ENCODE results near the gene KLF4. TPM values are rescaled to one million over a fixed set of nuclear protein-coding genes. Genes with fewer than 3 reads are reported as not detected.
A peak's percentile ranks its signal among the peaks of the same experiment; 100 is the strongest.

KLF4 gene
- total and polyA plus RNA-seq, 2 of the 13 experiments (the other 11 are each of a cell fraction or from before 2014, with no cell fraction given): 0.20 to 0.37 TPM

DNA sequence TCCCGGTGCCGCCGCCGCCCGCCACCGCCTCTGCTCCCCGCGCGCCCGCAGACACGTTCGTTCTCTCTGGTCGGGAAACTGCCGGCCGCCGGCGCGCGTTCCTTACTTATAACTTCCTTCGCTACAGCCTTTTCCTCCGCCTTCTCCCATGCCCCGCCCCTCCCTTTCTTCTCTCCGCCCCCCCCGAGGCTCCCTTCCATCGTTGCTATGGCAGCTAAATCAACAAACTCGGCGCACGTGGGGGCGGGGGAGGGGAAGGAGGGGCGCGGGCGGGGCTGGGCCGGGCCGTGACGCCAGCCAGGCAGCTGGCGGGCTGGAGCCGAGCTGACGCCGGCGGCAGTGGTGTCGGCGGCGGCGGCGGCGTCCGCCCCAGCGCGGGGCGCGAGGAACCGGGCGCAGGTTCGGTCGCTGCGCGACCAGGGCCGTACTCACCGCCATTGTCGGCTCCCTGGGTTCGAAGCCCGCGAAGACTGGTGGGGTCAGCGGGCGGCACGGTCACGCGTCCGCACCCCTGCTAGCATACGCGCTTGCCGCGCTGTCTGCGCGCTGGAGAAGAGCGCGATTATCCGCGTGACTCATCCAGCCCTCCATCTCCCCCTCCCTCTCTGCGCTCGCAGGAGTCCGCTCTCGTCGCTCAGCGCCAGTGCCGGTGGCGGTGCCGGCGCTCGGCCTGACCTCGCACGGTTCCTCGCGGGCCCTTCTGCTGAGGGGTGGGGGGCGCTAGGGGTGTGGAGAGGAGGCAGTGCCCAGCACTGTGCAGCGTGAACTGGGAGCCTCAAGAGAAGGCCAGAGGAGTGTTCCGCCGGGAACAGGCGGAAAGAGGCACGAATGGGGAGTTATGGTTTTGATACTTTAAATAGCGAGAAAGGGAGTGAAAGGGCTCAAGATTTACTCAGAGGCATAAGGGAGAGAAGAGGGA is at the start of gene KLF4 (continued):
- peak; percentile 69; the same call in 1 of the 2 replicates for TF ChIP-seq RFX3 (CRISPR knock-in tag; IDR thresholded peaks at IDR 0.05)
- TF ChIP-seq XBP1 (CRISPR knock-in tag; IDR thresholded peaks at IDR 0.05): no peak
- TF ChIP-seq ZNF703 (CRISPR knock-in tag; IDR thresholded peaks at IDR 0.05; ENCODE audit: borderline replicate concordance): no peak
- no peak for TF ChIP-seq ZNF615 (CRISPR knock-in tag; IDR thresholded peaks at IDR 0.05; ENCODE audit: borderline replicate concordance)
- TF ChIP-seq TMF1 (CRISPR knock-in tag; IDR thresholded peaks at IDR 0.05; ENCODE audit: low read depth): peak; percentile 39; the same call in 1 of the 2 replicates
- TF ChIP-seq GATAD2A (CRISPR knock-in tag; IDR thresholded peaks at IDR 0.05): no peak
- TF ChIP-seq, protein P1, sequence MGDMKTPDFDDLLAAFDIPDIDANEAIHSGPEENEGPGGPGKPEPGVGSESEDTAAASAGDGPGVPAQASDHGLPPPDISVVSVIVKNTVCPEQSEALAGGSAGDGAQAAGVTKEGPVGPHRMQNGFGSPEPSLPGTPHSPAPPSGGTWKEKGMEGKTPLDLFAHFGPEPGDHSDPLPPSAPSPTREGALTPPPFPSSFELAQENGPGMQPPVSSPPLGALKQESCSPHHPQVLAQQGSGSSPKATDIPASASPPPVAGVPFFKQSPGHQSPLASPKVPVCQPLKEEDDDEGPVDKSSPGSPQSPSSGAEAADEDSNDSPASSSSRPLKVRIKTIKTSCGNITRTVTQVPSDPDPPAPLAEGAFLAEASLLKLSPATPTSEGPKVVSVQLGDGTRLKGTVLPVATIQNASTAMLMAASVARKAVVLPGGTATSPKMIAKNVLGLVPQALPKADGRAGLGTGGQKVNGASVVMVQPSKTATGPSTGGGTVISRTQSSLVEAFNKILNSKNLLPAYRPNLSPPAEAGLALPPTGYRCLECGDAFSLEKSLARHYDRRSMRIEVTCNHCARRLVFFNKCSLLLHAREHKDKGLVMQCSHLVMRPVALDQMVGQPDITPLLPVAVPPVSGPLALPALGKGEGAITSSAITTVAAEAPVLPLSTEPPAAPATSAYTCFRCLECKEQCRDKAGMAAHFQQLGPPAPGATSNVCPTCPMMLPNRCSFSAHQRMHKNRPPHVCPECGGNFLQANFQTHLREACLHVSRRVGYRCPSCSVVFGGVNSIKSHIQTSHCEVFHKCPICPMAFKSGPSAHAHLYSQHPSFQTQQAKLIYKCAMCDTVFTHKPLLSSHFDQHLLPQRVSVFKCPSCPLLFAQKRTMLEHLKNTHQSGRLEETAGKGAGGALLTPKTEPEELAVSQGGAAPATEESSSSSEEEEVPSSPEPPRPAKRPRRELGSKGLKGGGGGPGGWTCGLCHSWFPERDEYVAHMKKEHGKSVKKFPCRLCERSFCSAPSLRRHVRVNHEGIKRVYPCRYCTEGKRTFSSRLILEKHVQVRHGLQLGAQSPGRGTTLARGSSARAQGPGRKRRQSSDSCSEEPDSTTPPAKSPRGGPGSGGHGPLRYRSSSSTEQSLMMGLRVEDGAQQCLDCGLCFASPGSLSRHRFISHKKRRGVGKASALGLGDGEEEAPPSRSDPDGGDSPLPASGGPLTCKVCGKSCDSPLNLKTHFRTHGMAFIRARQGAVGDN (CRISPR knock-in tag; IDR thresholded peaks at IDR 0.05): peak; percentile 52; the same call in 1 of the 2 replicates
- no peak for TF ChIP-seq RCOR2 (CRISPR knock-in tag; IDR thresholded peaks at IDR 0.05)
- 0 out of 2 replicates have a peak, but pooled peaks have one; percentile 24 for TF ChIP-seq ZFY (CRISPR knock-in tag; IDR thresholded peaks at IDR 0.05)
- TF ChIP-seq, protein P2, sequence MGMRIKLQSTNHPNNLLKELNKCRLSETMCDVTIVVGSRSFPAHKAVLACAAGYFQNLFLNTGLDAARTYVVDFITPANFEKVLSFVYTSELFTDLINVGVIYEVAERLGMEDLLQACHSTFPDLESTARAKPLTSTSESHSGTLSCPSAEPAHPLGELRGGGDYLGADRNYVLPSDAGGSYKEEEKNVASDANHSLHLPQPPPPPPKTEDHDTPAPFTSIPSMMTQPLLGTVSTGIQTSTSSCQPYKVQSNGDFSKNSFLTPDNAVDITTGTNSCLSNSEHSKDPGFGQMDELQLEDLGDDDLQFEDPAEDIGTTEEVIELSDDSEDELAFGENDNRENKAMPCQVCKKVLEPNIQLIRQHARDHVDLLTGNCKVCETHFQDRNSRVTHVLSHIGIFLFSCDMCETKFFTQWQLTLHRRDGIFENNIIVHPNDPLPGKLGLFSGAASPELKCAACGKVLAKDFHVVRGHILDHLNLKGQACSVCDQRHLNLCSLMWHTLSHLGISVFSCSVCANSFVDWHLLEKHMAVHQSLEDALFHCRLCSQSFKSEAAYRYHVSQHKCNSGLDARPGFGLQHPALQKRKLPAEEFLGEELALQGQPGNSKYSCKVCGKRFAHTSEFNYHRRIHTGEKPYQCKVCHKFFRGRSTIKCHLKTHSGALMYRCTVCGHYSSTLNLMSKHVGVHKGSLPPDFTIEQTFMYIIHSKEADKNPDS (CRISPR knock-in tag; IDR thresholded peaks at IDR 0.05): no peak
- TF ChIP-seq SKI (IDR thresholded peaks at IDR 0.05; ENCODE audit: partially characterized antibody): peak; percentile 30
- TF ChIP-seq ZNF235 (CRISPR knock-in tag; IDR thresholded peaks at IDR 0.05; ENCODE audit: borderline replicate concordance): no peak
- no peak for TF ChIP-seq ZNF383 (CRISPR knock-in tag; IDR thresholded peaks at IDR 0.05; ENCODE audit: borderline replicate concordance)
- TF ChIP-seq, protein P3, sequence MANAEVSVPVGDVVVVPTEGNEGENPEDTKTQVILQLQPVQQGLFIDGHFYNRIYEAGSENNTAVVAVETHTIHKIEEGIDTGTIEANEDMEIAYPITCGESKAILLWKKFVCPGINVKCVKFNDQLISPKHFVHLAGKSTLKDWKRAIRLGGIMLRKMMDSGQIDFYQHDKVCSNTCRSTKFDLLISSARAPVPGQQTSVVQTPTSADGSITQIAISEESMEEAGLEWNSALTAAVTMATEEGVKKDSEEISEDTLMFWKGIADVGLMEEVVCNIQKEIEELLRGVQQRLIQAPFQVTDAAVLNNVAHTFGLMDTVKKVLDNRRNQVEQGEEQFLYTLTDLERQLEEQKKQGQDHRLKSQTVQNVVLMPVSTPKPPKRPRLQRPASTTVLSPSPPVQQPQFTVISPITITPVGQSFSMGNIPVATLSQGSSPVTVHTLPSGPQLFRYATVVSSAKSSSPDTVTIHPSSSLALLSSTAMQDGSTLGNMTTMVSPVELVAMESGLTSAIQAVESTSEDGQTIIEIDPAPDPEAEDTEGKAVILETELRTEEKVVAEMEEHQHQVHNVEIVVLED (CRISPR knock-in tag; IDR thresholded peaks at IDR 0.05; ENCODE audit: borderline replicate concordance): no peak
- TF ChIP-seq, protein P4, sequence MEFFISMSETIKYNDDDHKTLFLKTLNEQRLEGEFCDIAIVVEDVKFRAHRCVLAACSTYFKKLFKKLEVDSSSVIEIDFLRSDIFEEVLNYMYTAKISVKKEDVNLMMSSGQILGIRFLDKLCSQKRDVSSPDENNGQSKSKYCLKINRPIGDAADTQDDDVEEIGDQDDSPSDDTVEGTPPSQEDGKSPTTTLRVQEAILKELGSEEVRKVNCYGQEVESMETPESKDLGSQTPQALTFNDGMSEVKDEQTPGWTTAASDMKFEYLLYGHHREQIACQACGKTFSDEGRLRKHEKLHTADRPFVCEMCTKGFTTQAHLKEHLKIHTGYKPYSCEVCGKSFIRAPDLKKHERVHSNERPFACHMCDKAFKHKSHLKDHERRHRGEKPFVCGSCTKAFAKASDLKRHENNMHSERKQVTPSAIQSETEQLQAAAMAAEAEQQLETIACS (CRISPR knock-in tag; IDR thresholded peaks at IDR 0.05): no peak
- no peak for TF ChIP-seq SMARCC2 (IDR thresholded peaks at IDR 0.05)
- no peak for TF ChIP-seq ZNF605 (CRISPR knock-in tag; IDR thresholded peaks at IDR 0.05)
- TF ChIP-seq SALL2 (CRISPR knock-in tag; IDR thresholded peaks at IDR 0.05): 0 out of 2 replicates have a peak, but pooled peaks have one; percentile 42
- TF ChIP-seq ZNF326 (CRISPR knock-in tag; IDR thresholded peaks at IDR 0.05; ENCODE audit: borderline replicate concordance): no peak
- 0 out of 2 replicates have a peak, but pooled peaks have one; percentile 35 for TF ChIP-seq REL (CRISPR knock-in tag; conservative IDR thresholded peaks at IDR 0.05)
- TF ChIP-seq MED13 (CRISPR knock-in tag; IDR thresholded peaks at IDR 0.05): no peak

Measured in HepG2 (cell line).